ENCODE results near the gene WDR72.

DNA sequence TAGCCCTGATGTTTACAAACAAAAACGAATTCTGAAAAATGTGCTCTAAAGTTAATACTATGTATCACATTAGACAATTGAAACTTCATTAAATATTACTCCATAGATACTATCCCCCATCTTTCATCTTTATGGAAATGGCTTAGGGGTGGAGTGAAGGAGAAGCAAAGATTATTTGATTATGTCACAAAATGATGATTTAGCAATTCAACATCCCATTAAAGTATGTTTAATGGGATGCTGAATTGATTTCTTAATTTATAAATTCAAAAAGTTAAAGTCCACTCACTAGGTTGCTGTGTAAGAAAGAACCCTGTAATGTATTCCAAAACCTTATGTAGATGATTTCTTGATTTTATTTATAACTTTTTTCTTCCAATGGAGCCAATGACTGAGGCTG lies 201.1 kb downstream of the WDR72 start:
- no peak for TF ChIP-seq ARHGAP35 (CRISPR knock-in tag; IDR thresholded peaks at IDR 0.05; ENCODE audit: borderline replicate concordance)
- no peak for TF ChIP-seq ZNF777 (CRISPR knock-in tag; IDR thresholded peaks at IDR 0.05)

Measured in HepG2 (cell line).